GM12874 (cell line): ENCODE measurements around the gene CMTM8.

ENCODE experiments used
- CTCF ChIP-seq: IDR thresholded peaks from 2 replicates; pipeline ENCODE4 v1.5.1; 2011; ENCODE audit warnings: low read depth, mild to moderate bottlenecking, control low read depth, low read length, moderate library complexity; ENCODE audit not compliant: insufficient read depth

The CMTM8 gene

GRCh38 chr3:32399030-32399620, 160.6 kb downstream of the CMTM8 start:
- TF ChIP-seq CTCF, result peak; percentile 45; the same call in 1 of the 2 replicates

GRCh38 chr3:32401126-32401525, 162.6 kb downstream of the CMTM8 start:
- TF ChIP-seq CTCF, result no peak

DNA sequence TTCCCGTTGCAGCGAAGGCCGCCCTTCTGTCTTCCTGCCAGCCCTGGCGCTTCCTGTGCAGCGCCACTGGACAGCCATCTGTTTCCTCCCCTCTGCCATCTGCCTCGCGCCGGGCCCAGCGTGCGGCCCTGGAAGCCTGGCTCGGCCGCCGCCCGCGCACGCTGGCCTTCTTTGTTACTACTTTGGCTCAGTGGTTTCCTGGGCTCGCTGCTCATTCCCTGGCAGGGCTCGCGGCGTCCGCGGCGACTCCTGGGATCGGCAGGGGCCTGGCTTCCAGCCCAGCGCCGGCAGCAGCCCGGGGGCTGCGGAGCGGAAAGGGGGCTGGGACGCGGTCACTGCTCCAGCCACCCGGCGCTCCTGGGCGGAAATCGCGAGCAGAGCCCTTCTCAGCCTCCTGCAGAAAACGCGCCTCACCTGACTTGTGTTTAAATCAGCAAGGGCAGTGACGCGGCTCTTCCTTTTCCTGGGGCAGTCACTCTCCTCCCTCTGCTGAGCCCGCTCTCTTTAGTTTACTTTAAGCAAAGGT, 163.1 kb downstream of the CMTM8 start:
- TF ChIP-seq CTCF, result no peak

DNA sequence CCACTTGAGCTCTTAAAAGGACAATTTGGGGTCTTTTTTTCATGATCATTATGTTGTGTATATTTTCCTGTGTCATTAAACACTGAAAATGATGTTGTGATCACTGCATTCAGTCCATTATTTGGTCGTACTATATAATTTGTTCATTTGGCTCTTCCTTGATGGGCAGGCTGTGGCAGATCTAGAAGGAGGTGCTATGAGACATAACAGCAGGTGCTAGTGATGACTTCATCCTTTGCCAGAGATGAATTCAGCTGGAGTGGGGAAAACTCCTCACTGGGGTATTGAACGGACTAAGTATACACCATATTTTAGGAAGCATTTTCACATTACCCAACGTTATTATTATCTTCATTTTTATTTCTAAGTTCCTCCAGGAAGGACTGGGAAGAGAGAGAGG, 165.2 kb downstream of the CMTM8 start:
- TF ChIP-seq CTCF, result no peak

DNA sequence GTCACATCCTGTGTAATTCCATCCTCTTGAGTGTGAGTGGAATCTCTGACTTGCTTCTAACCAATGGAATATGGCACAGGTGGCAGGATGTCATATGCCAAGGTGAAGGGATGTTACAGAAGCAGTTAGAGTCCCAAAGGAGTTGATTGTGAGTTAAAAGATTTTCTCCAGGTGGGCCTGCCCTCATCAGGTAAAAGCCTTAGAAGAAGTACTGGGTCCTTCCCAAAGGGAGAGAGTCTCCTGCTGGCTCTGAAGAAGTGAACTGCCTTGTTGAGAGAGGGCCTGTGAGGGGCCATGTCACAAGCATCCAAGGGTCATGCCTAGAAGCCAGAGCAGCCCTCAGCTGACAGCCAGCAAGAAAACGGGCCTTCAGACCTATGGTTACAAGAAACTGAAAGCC, 166.2 kb downstream of the CMTM8 start:
- no peak for TF ChIP-seq CTCF

DNA sequence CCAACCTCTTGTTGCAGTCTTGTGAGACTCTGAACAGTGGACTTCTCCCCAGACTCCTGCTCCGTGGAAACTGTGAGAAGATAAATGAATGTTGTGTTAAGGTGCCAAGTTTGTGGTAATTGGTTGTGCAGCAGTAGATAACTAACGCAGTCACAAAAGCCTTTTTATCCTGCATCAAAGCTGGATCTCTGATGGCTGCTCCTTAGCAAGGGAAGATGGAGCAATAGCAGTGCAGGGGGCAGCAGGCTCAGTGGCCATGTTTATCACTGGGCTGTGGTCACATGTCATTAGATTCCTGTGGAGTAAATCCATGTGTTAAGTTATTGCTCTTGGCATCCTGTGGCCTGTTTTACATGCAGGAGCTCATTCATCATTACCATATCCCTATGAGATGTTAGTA, 166.7 kb downstream of the CMTM8 start:
- no peak for TF ChIP-seq CTCF

DNA sequence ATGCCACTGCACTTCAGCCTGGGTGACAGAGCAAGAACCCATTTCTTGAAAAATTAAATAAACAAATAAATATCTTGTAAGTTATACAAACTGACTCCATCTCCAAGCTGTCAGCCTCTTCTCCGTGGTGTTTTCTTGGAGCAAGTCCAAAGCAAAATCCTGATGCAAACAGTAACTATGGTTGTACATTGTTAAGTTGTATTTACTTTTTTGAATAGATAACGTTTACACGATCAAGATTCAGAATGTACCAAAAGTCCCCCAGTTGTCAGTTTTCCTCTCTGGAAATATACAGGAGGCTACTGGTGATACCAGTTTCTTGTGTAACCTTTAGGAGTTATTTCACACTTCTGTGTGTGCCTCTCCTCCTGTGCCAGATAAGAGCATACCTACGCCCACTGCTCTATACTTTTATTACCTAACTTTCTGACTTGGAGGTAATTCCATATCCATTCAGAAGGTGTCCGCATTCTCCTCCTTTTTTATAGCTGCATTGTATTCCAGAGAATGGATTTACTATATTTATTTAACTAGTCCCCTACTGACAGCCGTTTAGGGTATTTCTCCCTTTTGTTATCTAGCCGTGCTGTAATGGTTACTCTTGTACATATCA, 167.3 kb downstream of the CMTM8 start:
- no peak for TF ChIP-seq CTCF
